HG02852 (cell line): ENCODE results near the gene DUOX2.
"Not testable (repeated sequence)": the region's sequence is repeated elsewhere in the genome, so short reads cannot be mapped to it uniquely, and the experiment has no call there.

Experiments
- ATAC-seq: cut with Tn5 transposase; IDR thresholded peaks from one replicate; pipeline ENCODE4 v1.9.1; 2021; ENCODE audit warnings: mild to moderate bottlenecking, moderate library complexity; ENCODE audit not compliant: unreplicated experiment

Gene DUOX2

GRCh38 chr15:45077391-45077790 is 36.6 kb downstream of the DUOX2 start:
- not testable (repeated sequence) for ATAC-seq

DNA sequence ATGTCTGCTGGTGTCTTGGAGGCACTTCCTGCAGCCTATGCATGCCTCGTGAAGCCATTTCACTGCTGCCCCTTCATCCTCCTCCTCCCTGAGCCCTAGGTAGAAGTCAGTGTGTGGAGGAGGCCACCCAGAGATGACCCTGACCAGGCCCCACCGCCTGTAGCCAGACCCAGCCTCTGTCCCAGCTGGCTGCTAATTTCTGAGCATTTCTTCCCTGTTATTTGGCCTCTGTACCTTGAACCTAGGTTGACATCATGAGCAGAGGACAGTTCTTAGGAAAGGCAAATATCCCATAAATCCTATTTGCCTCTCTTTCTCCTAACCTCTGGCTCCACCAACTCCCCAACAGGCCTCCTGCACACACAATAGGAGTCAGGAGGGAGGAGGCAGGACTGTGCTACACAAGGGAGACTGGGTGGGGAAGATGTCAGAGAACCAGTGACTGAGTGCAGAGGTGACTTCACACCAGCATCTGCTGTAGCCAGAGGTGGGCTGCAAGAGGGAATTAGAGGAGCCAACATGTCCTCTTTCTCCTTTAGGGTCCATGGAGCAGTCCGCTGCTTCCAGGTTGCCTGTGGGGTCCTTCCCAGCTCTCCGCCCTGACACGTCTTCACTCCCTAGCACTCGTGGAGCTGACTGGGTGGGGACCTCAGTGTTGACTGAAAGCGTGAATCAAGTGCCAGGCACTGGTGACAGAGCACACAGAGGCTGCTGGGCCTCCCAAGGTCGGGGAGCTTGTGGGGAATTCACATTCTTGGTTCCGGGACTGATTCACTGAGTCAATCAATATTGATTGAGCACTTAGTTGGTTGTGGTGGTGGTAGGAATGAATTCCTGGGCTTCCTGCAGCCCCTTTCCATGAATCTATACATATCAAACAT is 38.3 kb downstream of the DUOX2 start:
- not testable (repeated sequence) for ATAC-seq

DNA sequence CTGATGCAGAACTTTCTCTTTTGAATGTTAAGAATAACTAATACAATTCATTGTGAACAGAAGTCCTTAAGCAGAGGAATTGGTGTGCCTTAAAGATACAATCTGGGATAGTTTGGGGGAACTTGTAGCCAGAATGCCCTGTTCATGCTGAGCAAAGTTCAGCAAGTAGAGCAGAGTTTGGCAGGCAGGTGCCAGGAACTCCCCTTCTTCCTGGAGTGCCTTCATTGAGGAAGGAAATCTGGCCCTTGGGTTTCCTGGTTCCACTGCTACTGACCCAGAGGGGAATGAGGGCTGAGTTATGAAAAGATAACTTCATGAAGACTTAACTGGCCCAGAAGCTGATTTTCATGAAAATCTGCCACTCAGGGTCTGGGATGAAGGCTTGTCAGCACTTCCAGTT is 40.4 kb downstream of the DUOX2 start:
- not testable (repeated sequence) for ATAC-seq

GRCh38 chr15:45069942-45070360 is 44.0 kb downstream of the DUOX2 start:
- ATAC-seq = not testable (repeated sequence)

GRCh38 chr15:45064386-45064785 is 49.6 kb downstream of the DUOX2 start:
- ATAC-seq = no peak

- ATAC-seq = not testable (repeated sequence)
Observed at GRCh38 chr15:45062301-45062700, 51.7 kb downstream of the DUOX2 start.

- not testable (repeated sequence) for ATAC-seq
Observed at GRCh38 chr15:45058690-45059675, 55.0 kb downstream of the DUOX2 start.

GRCh38 chr15:45052676-45053075 is 61.3 kb downstream of the DUOX2 start:
- ATAC-seq = not testable (repeated sequence)

- no peak for ATAC-seq
Observed at GRCh38 chr15:45050587-45050986, 63.4 kb downstream of the DUOX2 start.

DNA sequence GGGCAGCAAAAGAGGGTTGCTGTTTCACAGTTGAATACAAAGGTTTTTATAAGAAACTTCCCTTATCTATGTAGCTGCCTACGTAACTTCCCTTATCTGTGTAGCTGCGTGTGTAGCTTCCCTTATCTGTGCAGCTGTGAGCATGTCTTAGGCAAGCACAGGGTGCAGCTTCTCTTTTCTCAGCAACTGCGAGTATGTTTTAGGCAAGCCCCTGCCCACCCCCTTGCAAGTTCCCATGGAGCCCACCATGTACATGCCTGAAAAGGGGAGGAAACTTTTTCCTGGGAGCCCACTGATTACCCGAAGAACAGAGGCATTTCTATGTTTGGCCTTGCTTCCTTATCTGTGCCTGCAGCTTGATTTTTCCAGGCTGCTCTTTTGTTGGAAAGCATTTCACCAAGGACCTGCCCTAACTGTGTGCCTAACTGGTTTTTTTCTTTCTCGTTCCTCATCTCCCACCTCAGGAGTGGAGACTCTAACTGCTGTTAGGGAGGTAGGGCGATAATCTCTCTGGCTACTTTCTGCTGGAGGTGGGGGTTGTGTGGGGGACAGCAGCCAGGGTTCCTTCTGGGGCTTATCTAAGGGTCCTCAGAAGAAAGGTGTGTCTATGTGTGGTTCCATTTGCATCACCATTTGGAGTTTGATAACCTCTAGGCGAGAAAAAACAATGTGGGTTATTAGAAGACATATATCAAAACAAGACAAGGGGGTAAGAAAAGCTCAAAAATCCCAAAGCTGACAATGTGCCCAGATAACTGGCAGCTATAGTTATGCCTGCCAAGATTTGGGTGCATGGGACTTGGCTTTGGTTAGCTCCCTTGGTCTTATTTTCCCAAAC is 65.0 kb downstream of the DUOX2 start:
- ATAC-seq = peak; percentile 78

DNA sequence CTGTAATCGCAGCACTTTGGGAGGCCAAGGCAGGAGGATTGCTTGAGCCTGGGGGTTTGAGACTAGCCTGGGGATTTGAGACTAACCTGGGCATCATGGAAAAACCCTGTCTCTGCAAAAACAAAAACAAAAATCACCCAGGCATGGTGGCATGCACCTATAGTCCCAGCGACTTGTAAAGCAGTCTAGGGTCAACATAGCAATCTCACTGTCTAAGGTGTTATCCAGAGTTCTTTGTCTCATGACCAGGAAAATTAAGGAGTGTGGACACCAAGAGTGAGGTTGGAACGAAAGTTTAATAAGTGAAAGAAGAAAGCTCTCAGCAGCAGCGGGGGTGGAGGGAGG is 65.6 kb downstream of the DUOX2 start:
- ATAC-seq = peak; percentile 13

GRCh38 chr15:45044270-45044669 is 69.7 kb downstream of the DUOX2 start:
- not testable (repeated sequence) for ATAC-seq

- not testable (repeated sequence) for ATAC-seq
Observed at GRCh38 chr15:45042859-45043258, 71.1 kb downstream of the DUOX2 start.
